Mesendoderm (in vitro differentiated cells): ENCODE measurements around the gene MFAP3L.

Source experiments
- DNase-seq: peaks from one replicate; pipeline ENCODE4 v3.0.0; 2013
- H2AK5ac ChIP-seq: 2 replicates; pipeline ENCODE4 v1.6.1; 2013; ENCODE audit warnings: low read length, inconsistent platforms
- H2BK120ac ChIP-seq: 2 replicates; pipeline ENCODE4 v1.6.1; 2013; ENCODE audit warnings: low read depth, mild to moderate bottlenecking, low read length, moderate library complexity, mixed read lengths
- H2BK15ac ChIP-seq: replicated peaks from 2 replicates; pipeline ENCODE4 v1.6.1; 2013; ENCODE audit warnings: low read depth, mild to moderate bottlenecking, moderate library complexity
- H2BK5ac ChIP-seq: 2 replicates; pipeline ENCODE4 v1.6.1; 2013; ENCODE audit warnings: low read length, inconsistent platforms
- H3K18ac ChIP-seq: 2 replicates; pipeline ENCODE4 v1.6.1; 2013; ENCODE audit warnings: mild to moderate bottlenecking, low read length, mixed read lengths
- H3K23ac ChIP-seq: one replicate; pipeline ENCODE4 v1.6.1; 2013; ENCODE audit warnings: low read length
- H3K27ac ChIP-seq: 2 replicates; pipeline ENCODE4 v1.5.1; 2013; ENCODE audit warnings: low read depth, mild to moderate bottlenecking, inconsistent platforms, low read length, moderate library complexity
- H3K27me3 ChIP-seq: 2 replicates; pipeline ENCODE4 v1.6.1; 2013; ENCODE audit warnings: low read length, control low read depth, mild to moderate bottlenecking, inconsistent platforms; ENCODE audit not compliant: insufficient read depth, poor library complexity
- H3K36me3 ChIP-seq: 2 replicates; pipeline ENCODE4 v1.6.1; 2013; ENCODE audit warnings: low read length, inconsistent platforms; ENCODE audit not compliant: control insufficient read depth, insufficient read depth
- H3K4ac ChIP-seq: one replicate; pipeline ENCODE4 v1.6.1; 2013; ENCODE audit warnings: low read depth, mild to moderate bottlenecking, low read length, moderate library complexity
- H3K4me1 ChIP-seq: 2 replicates; pipeline ENCODE4 v1.6.1; 2013; ENCODE audit warnings: low read depth, low read length, inconsistent platforms; ENCODE audit not compliant: control insufficient read depth
- H3K4me2 ChIP-seq: 2 replicates; pipeline ENCODE4 v1.6.1; 2013; ENCODE audit warnings: low read length
- H3K4me3 ChIP-seq: 2 replicates; pipeline ENCODE4 v1.5.1; 2013; ENCODE audit warnings: mild to moderate bottlenecking, low read length
- H3K56ac ChIP-seq: one replicate; pipeline ENCODE4 v1.6.1; 2013; ENCODE audit warnings: low read length
- H3K79me1 ChIP-seq: 2 replicates; pipeline ENCODE4 v1.6.1; 2013; ENCODE audit warnings: low read length, inconsistent platforms
- H3K79me2 ChIP-seq: 2 replicates; pipeline ENCODE4 v1.6.1; 2013; ENCODE audit warnings: mild to moderate bottlenecking, low read length; ENCODE audit not compliant: control insufficient read depth, insufficient read depth
- H3K9ac ChIP-seq: 2 replicates; pipeline ENCODE4 v1.6.1; 2013; ENCODE audit warnings: low read length, inconsistent platforms
- H4K5ac ChIP-seq: one replicate; pipeline ENCODE4 v1.6.1; 2013; ENCODE audit warnings: low read length
- H4K8ac ChIP-seq: one replicate; pipeline ENCODE4 v1.6.1; 2013; ENCODE audit warnings: low read depth, mild to moderate bottlenecking, control low read depth, low read length, moderate library complexity
- WGBS: extraction: QIAGEN DNeasy Blood & Tissue Kit; methylation state at CpG from one replicate; pipeline ENCODE4 v1.1.7; 2013; ENCODE audit warnings: low lambda C conversion rate, missing lambda C conversion rate; ENCODE audit not compliant: insufficient coverage; ENCODE audit errors: extremely low coverage; 5-methylcytosine and 5-hydroxymethylcytosine counted together

Gene MFAP3L

GRCh38 chr4:169975131-169975837 is 50.9 kb downstream of the MFAP3L start:
- H3K4me2 ChIP-seq = no peak overlapping the region
- H3K18ac ChIP-seq = no peak overlapping the region
- no peak overlapping the region for H2AK5ac ChIP-seq
- H3K27me3 ChIP-seq = no peaks in the 10 kb centered on the region
- no peak overlapping the region for H3K4me3 ChIP-seq
- no peak overlapping the region for H3K23ac ChIP-seq
- no peak overlapping the region for H3K4ac ChIP-seq
- no peak overlapping the region for H3K27ac ChIP-seq
- no peaks in the 10 kb centered on the region for H3K79me1 ChIP-seq
- H3K79me2 ChIP-seq = no peaks in the 10 kb centered on the region
- no peak overlapping the region for H3K56ac ChIP-seq
- H3K9ac ChIP-seq = no peak overlapping the region
- H3K36me3 ChIP-seq = no peaks in the 10 kb centered on the region
- no peak overlapping the region for H4K5ac ChIP-seq
- H2BK5ac ChIP-seq = no peak overlapping the region
- no peak overlapping the region for H4K8ac ChIP-seq
- H3K4me1 ChIP-seq = peaks cover 5% of the 10 kb centered on the region
- WGBS = no CpG with 5 or more reads among the region's 6 CpGs
- H2BK120ac ChIP-seq = no peak overlapping the region
- DNase-seq = no peak
- no peak overlapping the region for H2BK15ac ChIP-seq

- Histone ChIP-seq H2AK5ac (no peak overlapping the region), H3K79me2 (no peaks in the 10 kb centered on the region), H3K27ac (no peak overlapping the region), H2BK15ac (no peak overlapping the region), H3K27me3 (no peaks in the 10 kb centered on the region), H3K4me1 (peaks cover under 1% of the 10 kb centered on the region), H3K56ac (no peak overlapping the region), H3K36me3 (no peaks in the 10 kb centered on the region), H3K79me1 (no peaks in the 10 kb centered on the region), H2BK120ac (no peak overlapping the region), H4K8ac (no peak overlapping the region), H3K18ac (no peak overlapping the region), H2BK5ac (no peak overlapping the region), H3K23ac (no peak overlapping the region), H3K4me3 (no peak overlapping the region), H3K4ac (no peak overlapping the region), H4K5ac (peak overlapping the region; percentile 76), H3K9ac (no peak overlapping the region), H3K4me2 (no peak overlapping the region)
- no CpG with 5 or more reads among the region's 9 CpGs for WGBS
- DNase-seq = no peak
Measured at GRCh38 chr4:169971456-169972015, 54.7 kb downstream of the MFAP3L start.

DNA sequence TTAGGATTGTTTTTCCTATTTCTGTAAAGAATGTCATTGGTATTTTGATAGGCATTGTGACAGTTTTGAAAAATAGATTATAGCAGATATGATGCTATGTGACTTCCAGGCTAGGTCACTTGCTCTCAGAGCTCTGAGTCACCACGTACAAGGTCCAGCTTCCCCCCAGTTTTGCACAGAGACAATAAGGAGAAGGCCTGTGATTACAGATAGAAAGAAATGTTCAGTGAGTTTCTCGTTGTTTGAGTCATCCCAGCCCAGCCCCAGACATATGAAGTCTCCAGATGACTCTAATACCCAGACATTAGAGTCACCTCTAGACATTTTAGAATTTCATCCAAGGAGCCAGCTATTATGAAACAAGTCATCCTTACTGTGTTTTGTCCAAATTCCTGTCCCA is 57.2 kb downstream of the MFAP3L start:
- no peak overlapping the region for H3K4me2 ChIP-seq
- H3K79me2 ChIP-seq = no peaks in the 10 kb centered on the region
- no peak overlapping the region for H2AK5ac ChIP-seq
- no peak overlapping the region for H3K9ac ChIP-seq
- no peak overlapping the region for H4K8ac ChIP-seq
- H3K18ac ChIP-seq = no peak overlapping the region
- H3K56ac ChIP-seq = no peak overlapping the region
- DNase-seq = no peak
- no peak overlapping the region for H3K4ac ChIP-seq
- H3K27me3 ChIP-seq = no peaks in the 10 kb centered on the region
- no peak overlapping the region for H3K23ac ChIP-seq
- no peaks in the 10 kb centered on the region for H3K79me1 ChIP-seq
- no peak overlapping the region for H2BK120ac ChIP-seq
- no peaks in the 10 kb centered on the region for H3K4me1 ChIP-seq
- no peak overlapping the region for H2BK15ac ChIP-seq
- H3K4me3 ChIP-seq = no peak overlapping the region
- no peak overlapping the region for H4K5ac ChIP-seq
- H3K36me3 ChIP-seq = no peaks in the 10 kb centered on the region
- no peak overlapping the region for H3K27ac ChIP-seq
- WGBS = no CpG with 5 or more reads among the region's 2 CpGs
- no peak overlapping the region for H2BK5ac ChIP-seq

GRCh38 chr4:169963998-169964397 is 62.2 kb downstream of the MFAP3L start:
- Histone ChIP-seq H4K8ac (no peak overlapping the region), H3K27me3 (no peaks in the 10 kb centered on the region), H3K4me2 (no peak overlapping the region), H2BK15ac (no peak overlapping the region), H3K4me3 (no peak overlapping the region), H3K79me2 (no peaks in the 10 kb centered on the region), H2BK120ac (no peak overlapping the region), H3K4ac (no peak overlapping the region), H3K9ac (no peak overlapping the region), H2BK5ac (no peak overlapping the region), H3K18ac (no peak overlapping the region), H3K36me3 (no peaks in the 10 kb centered on the region), H3K23ac (no peak overlapping the region), H4K5ac (no peak overlapping the region), H3K56ac (no peak overlapping the region), H2AK5ac (no peak overlapping the region), H3K4me1 (no peaks in the 10 kb centered on the region), H3K27ac (no peak overlapping the region), H3K79me1 (no peaks in the 10 kb centered on the region)
- no peak for DNase-seq
- WGBS = no CpG with 5 or more reads among the region's 1 CpG

GRCh38 chr4:169959254-169959653 is 66.9 kb downstream of the MFAP3L start:
- no peak for DNase-seq
- Histone ChIP-seq H3K9ac (no peak overlapping the region), H2BK120ac (no peak overlapping the region), H3K4me3 (no peak overlapping the region), H2BK15ac (no peak overlapping the region), H2AK5ac (no peak overlapping the region), H3K36me3 (no peaks in the 10 kb centered on the region), H3K23ac (no peak overlapping the region), H4K8ac (no peak overlapping the region), H3K79me1 (no peaks in the 10 kb centered on the region), H3K79me2 (no peaks in the 10 kb centered on the region), H2BK5ac (no peak overlapping the region), H3K4ac (no peak overlapping the region), H3K4me2 (no peak overlapping the region), H3K56ac (no peak overlapping the region), H3K27me3 (no peaks in the 10 kb centered on the region), H3K27ac (no peak overlapping the region), H3K18ac (peak overlapping the region; percentile 47), H4K5ac (no peak overlapping the region), H3K4me1 (no peaks in the 10 kb centered on the region)
- WGBS = no CpG with 5 or more reads among the region's 3 CpGs

DNA sequence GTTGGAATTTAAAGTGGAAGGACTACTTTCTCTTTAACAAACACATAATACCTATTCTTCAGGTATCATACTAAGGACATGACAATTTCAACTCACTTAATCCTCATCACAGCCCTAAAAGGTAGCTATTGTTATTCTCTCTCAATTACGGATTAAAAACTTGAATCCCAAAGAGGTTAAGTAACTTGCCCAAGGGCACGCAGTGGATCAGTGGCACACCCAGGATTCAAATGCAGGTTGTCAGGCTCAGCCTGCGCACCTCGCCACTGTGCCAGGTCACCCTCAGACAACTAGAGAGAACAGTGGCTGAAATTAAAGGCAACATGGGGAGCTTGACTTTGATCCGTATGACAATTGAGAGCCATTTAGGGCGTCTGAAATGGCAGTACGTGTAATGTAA is 67.6 kb downstream of the MFAP3L start:
- Histone ChIP-seq H3K36me3 (no peaks in the 10 kb centered on the region), H2AK5ac (no peak overlapping the region), H3K18ac (peak overlapping the region; percentile 47), H3K4me3 (no peak overlapping the region), H4K8ac (no peak overlapping the region), H3K23ac (no peak overlapping the region), H3K27me3 (no peaks in the 10 kb centered on the region), H3K79me1 (no peaks in the 10 kb centered on the region), H2BK120ac (no peak overlapping the region), H3K4me2 (no peak overlapping the region), H3K9ac (no peak overlapping the region), H3K56ac (no peak overlapping the region), H3K79me2 (no peaks in the 10 kb centered on the region), H3K4me1 (no peaks in the 10 kb centered on the region), H2BK15ac (no peak overlapping the region), H3K4ac (no peak overlapping the region), H3K27ac (no peak overlapping the region), H4K5ac (no peak overlapping the region), H2BK5ac (no peak overlapping the region)
- no peak for DNase-seq
- no CpG with 5 or more reads among the region's 7 CpGs for WGBS
